BJ (cell line): ENCODE data around the gene CD63. TPM values are rescaled to one million over a fixed set of nuclear protein-coding genes. Genes with fewer than 3 reads are reported as not detected.

ENCODE experiments used
- CTCF ChIA-PET: fragments of 350-600 bp; formaldehyde crosslinking; extraction: SDS; loops from one replicate; lab custom pipeline; 2021; ENCODE audit warnings: antibody characterized with exemption, inconsistent platforms; lab: Yijun Ruan, JAX
- POLR2A ChIA-PET: fragments of 300-600 bp; sonication (Branson Sonifier 250); formaldehyde crosslinking; extraction: SDS; loops from one replicate; lab custom pipeline; 2021; ENCODE audit warnings: antibody characterized with exemption; lab: Charles Lee
- DNase-seq: peaks from one replicate; pipeline ENCODE4 v3.0.0-alpha.2; 2011; ENCODE audit warnings: low read depth
- H3K27me3 ChIP-seq: 2 replicates; pipeline ENCODE4 v1.6.0; 2011; ENCODE audit warnings: low read length; ENCODE audit not compliant: control insufficient read depth, insufficient read depth
- H3K36me3 ChIP-seq: 2 replicates; pipeline ENCODE4 v1.5.1; 2011; ENCODE audit warnings: low read length; ENCODE audit not compliant: control insufficient read depth, insufficient read depth
- H3K4me3 ChIP-seq: 2 replicates; pipeline ENCODE4 v1.5.1; 2011; ENCODE audit warnings: low read depth, mild to moderate bottlenecking, control low read depth, low read length
- CTCF ChIP-seq: IDR thresholded peaks from 2 replicates; pipeline ENCODE4 v1.5.1; 2011; ENCODE audit warnings: low read depth, mild to moderate bottlenecking, control low read depth, inconsistent platforms, low read length, moderate library complexity; ENCODE audit not compliant: insufficient read depth
- polyA plus RNA-seq: library from polyadenylated mRNA; depleted of rRNA; stranded (reverse); fragments of >200 nt; gene quantifications from 2 replicates; pipeline ENCODE4 v1.2.3, GENCODE V29; 2011

The CD63 gene
- polyA plus RNA-seq, 1 experiment, result 974 TPM

GRCh38 chr12:55703288-55703687 lies 25.5 kb downstream of the CD63 start:
- ChIA-PET POLR2A (no interaction called here), CTCF (interaction anchor here (1.0 kb wide), 2 partner anchors 9 to 22 kb away, joined by 4 to 5 read pairs; a partner anchor contains a TSS)
- no peak for TF ChIP-seq CTCF

GRCh38 chr12:55702861-55703260 lies 25.9 kb downstream of the CD63 start:
- ChIA-PET CTCF (interaction anchor here (1.0 kb wide), 1 partner anchor 8 kb away, joined by 4 read pairs; no protein-coding TSS in a partner anchor), POLR2A (no interaction called here)
- H3K36me3 ChIP-seq, result no peaks in the 10 kb centered on the region
- TF ChIP-seq CTCF, result no peak
- DNase-seq, result no peak
- H3K4me3 ChIP-seq, result no peak overlapping the region
- no peaks in the 10 kb centered on the region for H3K27me3 ChIP-seq

More at GRCh38 chr12:55703288-55703687, 25.5 kb downstream of the CD63 start:
- no peaks in the 10 kb centered on the region for H3K36me3 ChIP-seq
- no peak overlapping the region for H3K4me3 ChIP-seq
- H3K27me3 ChIP-seq, result no peaks in the 10 kb centered on the region
- DNase-seq, result no peak

- POLR2A ChIA-PET, result no interaction called here
- no peak for DNase-seq
- CTCF ChIA-PET, result interaction anchor here (0.7 to 1.9 kb wide), 3 partner anchors 11 to 44 kb away, joined by 3 to 5 read pairs (median 3); no protein-coding TSS in a partner anchor
Observed at GRCh38 chr12:55700255-55701018, 28.4 kb downstream of the CD63 start.

GRCh38 chr12:55699471-55700055 lies 29.2 kb downstream of the CD63 start:
- H3K27me3 ChIP-seq, result no peaks in the 10 kb centered on the region
- no peaks in the 10 kb centered on the region for H3K36me3 ChIP-seq
- H3K4me3 ChIP-seq, result no peak overlapping the region
- TF ChIP-seq CTCF, result no peak
- DNase-seq, result no peak
- POLR2A ChIA-PET, result no interaction called here
- CTCF ChIA-PET, result interaction anchor here (0.6 to 1.9 kb wide), 3 partner anchors 12 to 53 kb away, joined by 3 to 5 read pairs (median 5); no protein-coding TSS in a partner anchor

More at GRCh38 chr12:55700255-55701018, 28.4 kb downstream of the CD63 start:
- Histone ChIP-seq H3K27me3 (no peaks in the 10 kb centered on the region), H3K4me3 (no peak overlapping the region), H3K36me3 (no peaks in the 10 kb centered on the region)
- TF ChIP-seq CTCF, result no peak

- TF ChIP-seq CTCF, result no peak
Observed at GRCh38 chr12:55698965-55699364, 29.8 kb downstream of the CD63 start.

More at GRCh38 chr12:55698965-55699364, 29.8 kb downstream of the CD63 start:
- ChIA-PET POLR2A (no interaction called here), CTCF (interaction anchor here (1.3 to 2.5 kb wide), 3 partner anchors 7 to 17 kb away, joined by 3 to 5 read pairs (median 5); a partner anchor contains a TSS)
- no peaks in the 10 kb centered on the region for H3K27me3 ChIP-seq
- no peak for DNase-seq
- no peaks in the 10 kb centered on the region for H3K36me3 ChIP-seq
- no peak overlapping the region for H3K4me3 ChIP-seq
